T-helper 9 cell (primary cell): ENCODE data around the gene MAGEB1.

ENCODE experiments used
- DNase-seq: peaks from one replicate; pipeline ENCODE4 v3.0.0-alpha.2; 2020
- total RNA-seq, 2 donors: gene quantifications; one replicate each; lab custom pipeline; 2026; lab: John Stamatoyannopoulos, UW

The MAGEB1 gene
- 0 reads per million in 2 donors for total RNA-seq

GRCh38 chrX:30246769-30247489, at the start of gene MAGEB1:
MAGEB1 (plus strand) TSS chrX:30247146; CDS start chrX:30250494, 3,348 bp downstream.
- no peak for DNase-seq

- DNase-seq: no peak
Measured at GRCh38 chrX:30212172-30212571, 34.8 kb upstream of the MAGEB1 start.

DNA sequence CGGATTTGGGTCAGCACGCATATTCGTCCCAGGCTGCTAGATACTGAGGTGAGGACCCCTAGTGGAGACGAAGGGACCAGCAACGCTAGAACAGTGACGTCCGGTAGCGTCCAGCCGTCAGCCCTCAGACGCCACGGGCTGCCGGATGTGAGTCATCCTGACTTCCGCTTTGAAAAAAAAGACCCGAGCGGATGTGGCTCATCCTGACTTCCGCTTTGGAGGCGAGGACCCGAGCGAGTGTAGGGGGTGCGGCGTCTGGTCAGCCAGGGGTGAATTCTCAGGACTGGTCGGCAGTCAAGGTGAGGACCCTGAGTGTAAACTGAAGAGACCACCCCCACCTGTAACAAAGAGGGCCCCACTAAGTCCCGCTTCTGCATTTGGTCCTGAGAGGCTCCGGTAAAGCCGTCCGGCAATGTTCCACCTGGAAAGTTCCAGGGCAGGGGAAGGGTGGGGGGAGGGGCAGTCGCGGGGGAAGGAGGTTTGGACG, 31.5 kb upstream of the MAGEB1 start, which contains the start of gene MAGEB2:
Gene MAGEB2, plus strand, starts transcription at position 207 of the 487 bp plus-strand sequence. CDS start 3,018 bp downstream, outside the sequence.
- DNase-seq: no peak

DNA sequence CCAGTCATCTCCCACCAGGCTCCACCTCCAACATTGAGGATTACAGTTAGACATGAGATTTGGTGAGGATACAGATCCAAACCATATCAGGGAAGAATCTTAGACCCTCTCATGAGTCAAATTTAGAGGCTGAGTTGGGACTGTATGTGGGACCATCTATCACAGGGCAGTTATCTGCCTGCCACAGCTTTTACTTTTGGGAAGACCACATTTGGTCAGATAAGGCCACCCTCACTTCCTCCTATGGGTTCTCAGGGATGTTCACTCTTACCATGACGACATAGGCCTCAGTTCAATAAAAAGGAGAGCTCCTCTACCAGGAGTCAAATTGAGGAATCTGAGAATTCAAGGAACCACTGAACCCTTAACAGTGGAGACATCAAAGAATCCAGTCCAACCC, 29.5 kb upstream of the MAGEB1 start:
- no peak for DNase-seq

GRCh38 chrX:30219372-30219771, 27.6 kb upstream of the MAGEB1 start:
- DNase-seq: no peak

DNA sequence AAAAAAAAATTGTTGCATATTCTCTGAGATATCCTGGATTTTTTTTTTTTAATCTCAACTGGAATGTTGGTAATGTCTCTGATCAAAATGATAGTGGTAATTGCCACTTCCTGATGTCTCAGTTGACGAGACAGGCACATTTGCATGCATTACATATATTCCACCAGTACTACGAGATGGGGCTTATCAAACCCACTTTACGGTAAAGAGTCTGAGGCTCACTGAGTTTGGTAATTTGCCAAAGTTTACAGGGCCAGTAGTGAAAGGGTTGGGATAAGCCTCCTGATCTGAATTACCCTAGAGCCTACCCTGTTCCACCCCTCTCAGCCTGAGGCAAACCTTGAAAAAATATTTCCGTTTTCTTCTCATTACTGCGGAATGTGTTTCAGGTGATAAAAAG, 26.3 kb upstream of the MAGEB1 start:
- no peak for DNase-seq

GRCh38 chrX:30224536-30224935, 22.4 kb upstream of the MAGEB1 start:
- DNase-seq: no peak

- no peak for DNase-seq
Measured at GRCh38 chrX:30228526-30228925, 18.4 kb upstream of the MAGEB1 start.

DNA sequence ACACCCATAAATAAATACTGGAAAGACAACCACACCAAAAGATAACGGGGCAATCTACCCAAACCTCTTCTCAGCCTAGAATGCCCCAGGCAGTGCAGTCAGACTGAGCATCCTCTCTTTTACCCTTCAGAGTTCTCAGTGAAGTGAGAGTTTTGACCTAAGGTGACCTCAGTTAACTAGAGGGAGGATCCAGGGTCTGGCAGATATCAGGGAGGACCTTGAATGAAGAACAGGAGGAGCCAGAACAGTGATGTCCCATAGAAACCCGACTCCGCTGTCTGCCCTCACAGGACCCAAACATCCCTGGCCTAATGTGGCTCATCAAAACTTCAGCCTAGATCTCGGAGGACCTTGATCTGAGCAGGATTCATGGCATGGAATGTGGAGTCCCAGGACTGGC, 16.6 kb upstream of the MAGEB1 start, which contains the start of gene MAGEB3:
Gene MAGEB3, plus strand, starts transcription at position 263 of the 400 bp plus-strand sequence. CDS start 5,268 bp downstream, outside the sequence.
- DNase-seq: no peak

GRCh38 chrX:30241724-30242415, 5.1 kb upstream of the MAGEB1 start, which contains the start of gene MAGEB4:
MAGEB4 (plus strand) TSS chrX:30242000; CDS start chrX:30242136, 136 bp downstream.
- no peak for DNase-seq

- DNase-seq: no peak
Measured at GRCh38 chrX:30248854-30249253, 1.9 kb downstream of the MAGEB1 start.

DNA sequence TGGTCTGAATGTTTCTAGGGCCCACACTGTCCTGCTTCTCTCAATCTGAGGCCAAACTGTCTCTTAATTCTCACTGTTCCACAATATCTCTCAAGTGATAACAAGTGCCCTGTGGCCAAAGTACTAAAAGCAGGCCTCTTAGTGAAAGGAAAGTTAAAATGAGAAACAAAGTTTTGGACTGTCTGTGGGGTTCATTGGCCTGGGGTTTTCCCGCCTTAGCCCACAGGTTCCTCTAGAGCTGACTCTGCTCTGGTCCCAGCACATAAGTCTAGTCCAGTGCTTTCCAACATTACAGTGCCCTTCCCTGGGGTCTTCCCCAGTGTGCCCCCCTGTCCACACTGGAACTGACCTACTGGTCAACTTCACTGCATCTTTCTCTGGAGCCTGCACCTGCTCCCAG, 6.3 kb downstream of the MAGEB1 start:
- DNase-seq: no peak

GRCh38 chrX:30259927-30260326, 13.0 kb downstream of the MAGEB1 start:
- DNase-seq: no peak

DNA sequence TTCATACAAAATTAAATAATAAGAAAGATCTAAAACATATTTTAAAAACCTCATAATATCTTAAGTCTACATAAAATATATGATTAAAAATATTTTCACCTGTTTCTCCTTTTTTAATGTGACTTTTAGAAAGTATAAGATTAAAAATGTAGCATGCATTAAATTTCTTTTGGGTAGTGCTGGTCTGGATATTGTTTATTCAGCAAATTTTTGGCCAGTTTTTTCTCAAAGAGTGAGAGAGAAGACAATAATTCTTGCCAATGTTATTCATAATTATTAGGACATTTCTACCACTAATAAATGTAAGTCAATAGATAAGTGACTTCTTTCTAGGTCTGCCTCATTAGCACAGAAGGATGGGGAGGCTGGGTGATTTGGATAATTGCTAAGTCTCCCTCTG, 14.1 kb downstream of the MAGEB1 start:
- no peak for DNase-seq

- DNase-seq: no peak
Measured at GRCh38 chrX:30262763-30263162, 15.8 kb downstream of the MAGEB1 start.

DNA sequence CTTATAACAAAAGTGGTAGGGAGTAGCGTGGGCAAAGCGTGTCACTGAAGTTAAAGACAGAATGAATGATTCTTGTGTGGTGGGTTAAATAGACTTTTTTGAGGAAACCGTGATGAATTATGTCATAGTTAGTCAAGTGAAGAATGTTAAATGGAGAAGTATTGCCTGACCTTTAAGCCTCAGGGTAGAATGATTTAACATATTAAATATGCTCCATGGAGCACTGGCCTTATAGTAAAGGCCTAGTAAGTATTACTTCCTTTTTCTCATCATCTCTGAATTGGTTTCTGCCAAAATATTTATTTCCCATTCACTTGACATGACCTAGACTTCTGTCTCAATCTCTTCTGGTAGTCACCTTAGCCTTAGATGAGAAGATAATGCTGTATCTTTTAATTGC, 23.7 kb downstream of the MAGEB1 start:
- DNase-seq: no peak

DNA sequence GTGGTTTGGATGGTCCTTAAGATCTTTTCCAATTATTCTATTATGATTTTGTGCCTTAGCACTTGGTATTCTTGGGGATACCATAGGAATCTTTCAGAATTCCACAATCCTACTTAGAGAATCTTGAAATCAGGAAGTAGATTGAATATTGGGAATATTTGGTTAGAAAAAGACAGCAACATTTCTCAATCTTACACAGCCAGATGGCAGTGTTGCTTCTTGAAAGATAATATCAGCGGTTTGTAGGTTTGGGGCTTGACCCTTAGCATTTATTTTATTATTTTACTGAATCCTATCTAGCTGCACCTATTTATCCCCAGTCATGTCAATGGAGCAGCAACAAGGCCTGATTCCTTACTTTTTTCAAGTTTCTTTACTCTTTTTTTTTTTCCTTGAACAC, 28.6 kb downstream of the MAGEB1 start:
- DNase-seq: no peak

DNA sequence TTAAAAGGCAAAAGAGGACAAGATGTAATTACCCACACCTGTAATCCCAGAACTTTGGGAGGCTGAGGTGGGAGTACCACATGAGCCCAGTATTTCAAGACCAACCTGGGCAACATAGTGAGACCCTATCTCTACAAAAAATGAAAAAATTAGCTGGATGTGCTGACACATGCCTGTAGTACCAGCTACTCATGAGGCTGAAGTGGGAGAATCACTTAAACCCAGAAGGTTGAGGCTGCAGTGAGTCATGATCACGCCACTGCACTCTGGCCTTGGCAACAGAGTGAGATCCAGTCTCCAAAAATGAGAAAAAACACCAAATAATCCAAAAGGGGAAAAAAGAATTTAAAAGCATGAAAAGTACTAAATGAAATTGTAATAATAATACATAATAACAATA, 31.4 kb downstream of the MAGEB1 start:
- DNase-seq: no peak

DNA sequence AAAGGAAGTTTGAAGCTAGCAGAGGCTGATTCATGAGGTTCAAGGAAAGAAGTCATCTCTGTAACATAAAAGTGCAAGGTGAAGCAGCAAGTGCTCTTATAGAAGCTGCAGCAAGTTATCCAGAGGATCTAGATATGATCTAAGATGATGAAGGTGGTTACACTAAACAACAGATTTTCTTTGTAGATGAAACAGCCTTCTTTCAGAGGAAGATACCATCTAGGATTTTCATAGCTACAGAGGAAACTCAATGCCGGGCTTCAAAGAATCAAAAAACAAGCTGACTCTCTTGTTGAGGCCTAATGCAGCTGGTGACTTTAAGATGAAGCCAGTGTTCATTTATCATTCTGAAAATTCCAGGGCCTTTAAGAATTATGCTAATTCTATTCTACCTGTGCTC, 33.5 kb downstream of the MAGEB1 start:
- no peak for DNase-seq

DNA sequence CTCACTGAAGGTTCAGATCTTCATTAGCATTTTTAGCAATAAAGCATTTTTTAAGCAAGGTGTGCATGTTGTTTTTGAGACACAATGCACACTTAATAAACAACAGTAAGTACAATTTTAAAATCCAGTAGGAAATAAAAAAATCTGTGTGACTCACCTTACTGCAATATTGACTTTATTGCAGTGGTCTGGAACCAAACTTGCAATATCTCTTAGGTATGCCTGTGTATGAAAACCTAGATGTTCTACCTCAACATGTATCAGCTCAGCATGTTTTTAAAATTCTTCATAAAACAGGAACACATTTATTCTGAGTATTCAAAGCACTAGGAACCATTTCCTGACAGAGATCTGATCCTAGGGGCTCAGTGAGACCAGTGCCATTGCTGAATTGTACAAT, 35.6 kb downstream of the MAGEB1 start:
- no peak for DNase-seq

GRCh38 chrX:30283456-30284200, 36.7 kb downstream of the MAGEB1 start:
- no peak for DNase-seq

DNA sequence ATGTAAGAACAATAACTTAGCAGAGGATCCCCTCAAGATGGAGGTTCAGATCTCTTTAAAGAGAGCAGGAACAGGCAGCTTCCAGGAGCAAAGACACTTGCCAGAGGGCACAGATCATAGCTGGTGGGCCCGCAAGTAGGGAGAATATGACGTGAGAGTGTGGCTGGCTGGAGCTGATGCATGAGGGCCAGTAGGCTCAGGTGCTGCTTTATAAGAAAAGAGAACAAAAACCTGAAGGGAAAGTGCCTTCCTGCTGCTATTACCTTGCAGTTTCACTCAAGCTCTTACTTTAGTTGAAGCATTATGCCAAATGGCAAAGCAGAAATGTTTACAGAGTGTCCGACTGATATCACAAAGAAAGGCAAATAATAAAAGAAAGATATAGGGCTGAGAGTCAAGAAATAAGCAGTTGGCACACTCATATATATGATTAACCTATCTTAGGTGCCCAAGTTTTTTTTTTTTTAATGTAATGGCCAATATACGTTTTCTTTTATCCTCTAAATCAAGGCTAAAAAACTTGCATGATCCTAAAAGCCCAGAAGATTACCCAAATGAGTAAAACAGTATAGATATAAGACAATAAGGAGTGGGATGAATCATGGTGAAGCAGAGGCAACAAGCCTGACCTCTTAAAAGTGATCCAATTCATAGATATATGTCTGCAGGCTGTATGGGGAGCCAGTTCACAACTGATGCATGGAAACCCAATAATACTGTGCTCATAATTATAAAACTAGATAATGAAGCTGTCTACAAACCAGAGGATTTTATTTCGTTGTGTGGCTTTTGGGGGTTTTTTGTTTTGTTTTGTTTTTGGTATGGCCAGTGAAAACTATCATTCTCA, 49.7 kb downstream of the MAGEB1 start:
- no peak for DNase-seq
